HG02642 (cell line): ENCODE measurements around the gene PSTK.

Experiments
- ATAC-seq: cut with Tn5 transposase; IDR thresholded peaks from one replicate; pipeline ENCODE4 v1.9.1; 2021; ENCODE audit warnings: mild to moderate bottlenecking; ENCODE audit not compliant: unreplicated experiment, poor library complexity

PSTK gene, protein sequence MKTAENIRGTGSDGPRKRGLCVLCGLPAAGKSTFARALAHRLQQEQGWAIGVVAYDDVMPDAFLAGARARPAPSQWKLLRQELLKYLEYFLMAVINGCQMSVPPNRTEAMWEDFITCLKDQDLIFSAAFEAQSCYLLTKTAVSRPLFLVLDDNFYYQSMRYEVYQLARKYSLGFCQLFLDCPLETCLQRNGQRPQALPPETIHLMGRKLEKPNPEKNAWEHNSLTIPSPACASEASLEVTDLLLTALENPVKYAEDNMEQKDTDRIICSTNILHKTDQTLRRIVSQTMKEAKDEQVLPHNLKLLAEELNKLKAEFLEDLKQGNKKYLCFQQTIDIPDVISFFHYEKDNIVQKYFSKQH

DNA sequence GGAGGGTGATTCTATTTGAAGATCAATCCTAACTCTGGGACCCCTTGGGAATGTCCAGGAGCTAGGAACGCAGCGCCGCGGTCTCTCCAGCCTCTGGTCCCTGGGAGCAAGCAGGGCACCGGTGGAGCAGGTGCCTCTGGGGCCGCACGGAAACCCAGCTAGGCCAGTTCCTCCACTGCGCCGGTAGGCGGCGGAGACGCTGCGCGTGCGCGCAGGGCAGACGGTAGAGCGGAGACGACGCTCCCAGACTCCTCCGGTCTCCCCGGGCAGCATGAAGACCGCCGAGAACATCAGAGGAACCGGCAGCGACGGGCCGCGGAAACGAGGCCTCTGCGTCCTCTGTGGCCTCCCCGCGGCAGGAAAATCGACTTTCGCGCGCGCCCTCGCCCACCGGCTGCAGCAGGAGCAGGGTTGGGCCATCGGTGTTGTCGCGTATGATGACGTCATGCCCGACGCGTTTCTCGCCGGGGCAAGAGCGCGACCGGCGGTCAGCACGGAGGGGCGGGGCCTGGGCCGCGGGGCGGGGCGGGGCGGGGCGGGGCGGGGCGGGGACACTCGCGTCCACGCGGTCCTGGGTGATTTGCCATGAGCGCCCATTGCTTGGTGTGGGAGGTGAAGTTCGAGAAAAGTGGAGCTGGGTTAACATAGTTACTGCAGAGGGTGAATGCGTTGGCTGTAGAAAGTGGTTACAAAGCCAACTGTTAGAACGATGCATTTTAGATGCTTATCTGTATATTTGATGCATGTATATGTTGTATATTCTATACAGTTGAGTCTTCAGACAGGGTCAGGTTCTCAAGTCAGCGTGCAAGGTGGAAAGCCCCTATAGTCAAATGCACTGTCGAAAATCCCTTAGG lies at the start of gene PSTK:
PSTK (plus strand) TSS at position 193 of the 857 bp plus-strand sequence; CDS start at position 272, 79 bp downstream.
- ATAC-seq: peak; percentile 98

DNA sequence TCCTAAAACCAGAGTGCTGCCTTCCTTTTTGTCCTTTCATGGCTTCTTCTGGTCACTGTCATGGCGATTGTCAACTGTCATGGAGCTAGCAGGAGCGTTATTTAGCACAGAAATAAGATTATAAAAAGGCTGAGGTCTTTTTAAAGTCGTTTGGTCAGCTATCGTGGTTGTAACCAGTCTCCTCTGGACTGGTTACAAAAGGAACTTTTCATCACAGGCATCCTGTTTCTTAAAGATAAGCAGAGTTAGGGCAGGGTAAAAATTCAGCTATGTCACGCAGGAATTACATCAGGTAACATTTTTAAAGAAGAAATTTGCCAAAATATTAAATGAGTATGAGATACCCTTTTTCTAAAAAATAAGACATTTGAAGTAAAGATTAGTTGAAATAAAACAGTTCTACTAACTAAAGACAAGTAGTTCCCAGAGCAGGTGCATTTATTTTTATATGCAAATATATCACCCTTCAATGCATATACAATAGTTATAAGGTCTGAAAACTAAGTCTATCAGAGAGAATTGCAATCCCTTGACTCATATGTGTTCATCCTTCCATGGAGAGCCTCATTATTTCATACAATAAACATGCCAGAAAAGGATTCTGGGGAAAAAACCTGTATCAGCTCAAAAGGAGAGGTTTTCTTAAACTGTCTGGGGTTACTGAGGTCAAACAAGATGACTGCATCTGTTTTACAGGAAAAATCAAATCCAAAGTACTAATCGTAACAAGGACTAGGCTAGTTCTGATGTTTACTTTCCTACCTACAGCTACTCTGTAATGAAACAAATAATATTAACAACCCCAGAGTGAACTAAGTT lies 48.9 kb upstream of the PSTK start:
- no peak for ATAC-seq

DNA sequence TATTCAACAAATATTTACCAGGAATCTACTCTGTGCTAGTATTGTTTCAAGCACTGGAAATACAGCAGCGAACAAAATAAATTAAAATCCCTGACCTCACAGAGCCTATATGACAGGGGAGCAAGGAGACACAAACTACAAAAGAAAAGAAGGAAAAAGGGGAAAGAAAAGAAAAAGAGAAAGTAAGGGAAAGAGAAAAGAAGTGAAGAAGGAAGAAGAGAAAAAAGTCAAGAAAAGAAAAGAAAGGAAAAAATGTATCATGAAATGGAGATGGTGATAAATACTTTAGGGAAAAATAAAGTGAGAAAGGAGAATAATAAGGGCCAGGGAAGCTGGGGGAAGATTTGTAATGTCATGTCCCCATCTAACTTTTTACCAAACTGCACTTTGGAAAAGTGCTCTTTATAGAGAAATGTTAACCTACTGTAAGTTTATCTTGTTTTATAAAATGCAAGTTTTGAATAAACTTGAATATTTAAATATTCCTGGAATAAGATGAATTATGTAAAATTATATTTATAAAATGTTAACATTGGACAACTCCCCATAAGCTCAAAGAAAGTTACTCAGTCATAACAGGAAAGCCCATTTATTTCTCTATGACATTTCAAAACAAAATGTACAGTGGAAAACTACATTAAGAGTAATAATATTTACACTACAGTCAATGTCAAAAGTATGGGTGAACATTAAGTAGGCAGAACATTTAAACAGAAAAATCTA lies 40.9 kb upstream of the PSTK start:
- no peak for ATAC-seq

DNA sequence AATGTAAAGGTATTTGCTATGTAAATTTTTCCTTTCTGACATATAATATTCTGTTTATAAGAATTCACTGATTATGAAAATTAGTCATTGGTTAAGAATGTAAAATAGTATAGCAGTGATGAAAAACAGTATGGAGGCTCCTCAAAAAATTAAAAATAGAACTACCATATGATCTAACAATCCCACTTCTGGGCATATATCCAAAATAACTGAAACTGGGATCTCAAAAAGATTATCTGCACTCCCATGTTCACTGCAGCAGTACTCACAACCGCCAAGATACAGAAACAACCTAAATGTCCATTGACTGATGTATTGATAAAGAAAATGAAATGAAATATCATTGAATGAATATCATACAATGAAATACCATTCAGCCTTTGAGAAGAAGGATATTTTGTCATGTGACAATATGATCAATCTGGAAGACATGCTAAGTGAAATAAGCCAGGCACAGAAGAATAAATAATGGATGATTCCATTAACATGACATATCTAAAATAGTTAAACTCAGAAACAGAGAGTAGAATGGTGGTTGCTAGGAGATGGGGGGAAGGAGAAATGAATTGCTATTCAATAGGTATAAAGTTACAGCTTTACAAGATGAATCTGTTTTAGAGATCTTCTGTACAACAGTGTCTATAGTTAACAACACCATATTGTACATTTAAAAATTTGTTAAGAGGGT lies 40.2 kb upstream of the PSTK start:
- no peak for ATAC-seq

DNA sequence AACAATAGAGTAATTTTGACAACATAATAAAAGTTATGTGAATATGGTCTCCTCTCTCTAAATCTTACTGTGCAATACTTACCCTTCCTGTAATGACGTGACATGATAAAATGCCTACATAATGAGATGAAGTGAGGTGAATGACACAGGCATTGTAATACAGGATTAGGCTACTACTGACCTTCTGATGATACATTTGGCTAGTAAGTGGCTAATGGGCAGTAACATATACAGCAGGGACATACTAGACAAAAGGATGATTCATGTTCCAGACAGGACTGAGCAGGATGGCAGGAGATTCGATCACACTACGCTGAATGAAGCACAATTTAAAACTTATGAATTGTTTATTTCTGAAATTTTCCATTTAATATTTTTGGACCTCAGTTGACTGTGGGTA lies 30.9 kb upstream of the PSTK start:
- no peak for ATAC-seq

DNA sequence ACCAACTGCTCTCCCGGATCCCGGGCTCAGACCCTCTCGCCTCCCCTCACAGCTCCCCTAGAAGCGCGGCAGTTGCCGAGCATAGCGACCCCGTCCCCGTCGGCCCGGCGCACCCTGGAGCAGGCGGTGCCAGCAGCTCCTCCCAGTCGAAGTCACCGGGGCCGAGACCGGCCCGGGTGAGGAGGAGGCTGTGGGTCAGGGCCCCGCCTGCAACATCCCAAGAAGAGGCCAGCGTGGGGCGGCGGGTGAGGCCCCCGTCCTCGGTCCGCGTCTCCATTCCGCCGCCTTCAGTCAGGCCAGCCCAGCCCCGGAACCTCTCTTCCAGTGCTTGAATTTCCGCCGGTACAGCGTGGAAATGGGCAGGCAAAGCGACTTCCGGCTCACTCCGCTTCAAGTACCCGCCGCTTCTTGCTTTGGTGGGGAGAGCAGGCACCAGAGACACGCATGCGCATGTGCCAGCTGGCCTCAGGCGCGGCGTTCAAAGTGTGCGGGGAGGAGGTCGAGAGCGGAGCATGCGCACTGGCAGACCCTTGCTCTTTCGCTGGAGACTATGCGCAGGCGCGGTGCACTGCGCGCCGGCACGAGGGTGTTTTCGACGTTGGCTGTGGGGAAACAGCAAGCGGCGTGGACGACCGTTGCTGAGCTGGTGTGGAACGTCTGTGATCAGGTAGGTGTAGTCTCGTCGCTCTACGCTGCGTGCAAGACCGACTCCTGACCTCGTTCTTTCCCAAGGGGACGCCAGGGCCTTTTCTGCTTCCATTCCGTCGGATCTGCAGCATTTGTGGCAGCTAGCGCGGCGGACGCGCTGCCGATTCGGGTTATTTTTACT lies 26.1 kb upstream of the PSTK start, which contains the start of gene C10orf88:
C10orf88 (minus strand) TSS at position 326 of the 829 bp plus-strand sequence; CDS start at position 277, 49 bp downstream.
- ATAC-seq: peak; percentile 98

DNA sequence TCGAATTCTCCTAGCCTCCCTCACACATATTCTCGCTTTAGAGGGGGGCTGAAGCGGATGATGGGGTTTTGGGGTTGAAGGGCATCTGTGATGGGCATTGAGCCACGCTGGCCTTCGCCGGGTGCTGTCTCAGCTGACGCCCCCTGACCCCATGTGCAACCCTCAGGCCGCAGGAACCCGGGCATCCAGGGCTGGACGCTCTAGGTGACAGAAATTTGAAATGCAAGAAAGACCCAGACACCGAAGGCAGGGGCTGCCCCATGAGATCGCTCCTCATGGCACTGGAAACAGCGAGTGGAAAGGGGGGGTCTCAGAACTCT lies 25.5 kb upstream of the PSTK start:
- no peak for ATAC-seq

DNA sequence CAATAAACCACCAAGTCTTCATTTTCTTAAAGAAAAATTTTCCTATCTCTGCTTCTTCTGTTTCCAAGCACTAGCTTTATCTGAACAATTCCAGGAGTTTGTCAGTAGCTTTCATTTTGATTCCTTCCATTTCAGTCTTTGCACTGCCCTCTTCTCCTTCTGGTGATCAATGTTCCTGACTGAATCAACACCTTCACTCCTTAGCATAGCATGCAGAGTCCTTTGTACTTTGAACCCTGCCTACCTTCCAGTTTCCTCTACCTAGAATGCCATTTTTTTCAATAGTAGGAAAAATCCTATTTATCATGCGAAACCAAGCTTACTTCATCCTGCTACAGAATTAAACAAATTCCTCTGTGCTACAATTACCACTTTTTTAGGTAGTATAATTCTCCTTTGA lies 24.3 kb upstream of the PSTK start:
- ATAC-seq: no peak

DNA sequence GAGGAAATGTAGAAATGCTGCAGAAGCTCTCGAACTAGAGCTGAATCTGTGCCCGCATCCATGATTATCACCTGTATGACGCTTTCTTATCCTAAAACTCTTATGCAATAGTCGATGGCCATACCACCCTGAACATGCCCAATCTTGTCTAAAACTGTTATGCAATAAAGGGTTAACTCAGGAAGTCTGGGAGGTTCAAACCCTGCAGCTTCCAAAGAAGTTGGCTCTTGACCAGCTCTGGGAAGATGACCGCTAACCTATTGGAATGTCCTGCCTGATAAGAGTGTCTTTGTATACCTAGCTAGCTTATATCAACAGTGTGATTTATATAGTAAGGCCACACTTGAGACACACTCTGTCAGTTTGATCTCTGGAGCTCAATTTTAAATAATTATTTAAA lies 22.7 kb upstream of the PSTK start:
- no peak for ATAC-seq

DNA sequence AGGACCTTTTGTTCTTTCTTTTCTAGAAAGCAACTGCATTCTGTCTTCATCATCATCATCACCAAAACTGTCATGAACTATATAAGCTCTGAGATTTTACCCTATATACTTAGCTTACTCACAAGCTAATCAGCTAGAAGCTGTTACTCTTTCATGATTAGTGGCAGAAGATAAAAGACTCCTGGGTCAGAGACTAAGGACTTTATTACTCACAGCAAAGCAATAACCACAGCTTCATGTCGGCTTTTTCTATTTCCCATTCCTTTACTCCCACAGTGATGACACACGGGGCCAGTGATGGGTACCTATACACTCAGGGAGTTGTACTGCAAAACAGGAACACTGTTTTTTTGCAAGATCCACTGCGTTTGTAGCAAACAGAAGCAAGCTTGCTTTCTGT lies 17.8 kb upstream of the PSTK start:
- no peak for ATAC-seq

DNA sequence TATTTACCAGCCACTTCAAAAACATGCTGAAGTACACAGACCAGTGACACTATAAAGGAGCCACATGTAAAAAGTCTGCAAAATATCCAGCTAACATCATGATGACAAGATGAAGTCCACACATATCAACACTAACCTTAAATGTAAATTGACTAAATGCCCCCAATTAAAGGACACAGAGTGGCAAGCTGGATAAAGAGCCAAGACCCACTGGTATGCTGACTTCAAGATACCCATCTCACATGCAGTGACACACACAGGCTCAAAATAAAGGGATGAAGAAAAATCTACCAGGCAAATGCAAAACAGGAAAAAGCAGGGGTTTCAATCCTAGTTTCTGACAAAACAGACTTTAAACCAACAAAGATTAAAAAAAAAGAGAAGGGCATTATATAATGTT lies 13.3 kb upstream of the PSTK start:
- ATAC-seq: no peak

DNA sequence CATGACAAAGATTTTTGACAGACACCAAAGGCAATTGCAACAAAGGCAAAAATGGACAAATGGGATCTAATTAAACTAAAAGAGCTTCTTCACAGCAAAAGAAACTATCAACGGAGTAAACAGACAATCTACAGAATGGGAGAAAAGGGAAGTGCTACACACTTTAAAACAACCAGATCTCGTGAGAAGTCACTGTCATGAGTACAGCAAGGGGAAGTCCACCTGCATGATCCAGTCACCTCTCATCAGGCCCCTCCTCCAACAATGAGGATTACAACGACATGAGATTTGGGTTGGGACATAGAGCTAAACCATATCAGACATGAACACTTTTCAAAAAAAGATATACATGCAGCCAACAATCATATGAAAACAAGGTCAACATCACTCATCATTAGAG lies 11.5 kb upstream of the PSTK start:
- ATAC-seq: no peak

DNA sequence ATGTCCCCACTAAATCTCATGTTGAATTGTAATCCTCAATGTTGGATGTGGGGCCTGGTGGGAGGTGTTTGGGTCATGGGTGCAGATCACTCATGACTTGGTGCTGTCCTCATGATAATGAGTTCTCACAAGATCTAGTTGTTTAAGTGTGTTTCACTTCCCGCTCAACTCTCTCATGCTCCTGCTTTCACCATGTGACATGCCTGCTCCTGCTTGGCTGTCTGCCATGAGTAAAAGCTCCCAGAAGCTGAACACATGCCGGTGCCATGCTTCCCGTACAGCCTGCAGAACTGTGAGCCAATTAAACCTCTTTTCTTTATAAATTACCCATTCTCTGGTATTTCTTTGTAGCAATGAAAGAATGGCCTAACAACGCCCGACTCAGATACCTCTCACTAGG lies 6.2 kb upstream of the PSTK start:
- no peak for ATAC-seq

DNA sequence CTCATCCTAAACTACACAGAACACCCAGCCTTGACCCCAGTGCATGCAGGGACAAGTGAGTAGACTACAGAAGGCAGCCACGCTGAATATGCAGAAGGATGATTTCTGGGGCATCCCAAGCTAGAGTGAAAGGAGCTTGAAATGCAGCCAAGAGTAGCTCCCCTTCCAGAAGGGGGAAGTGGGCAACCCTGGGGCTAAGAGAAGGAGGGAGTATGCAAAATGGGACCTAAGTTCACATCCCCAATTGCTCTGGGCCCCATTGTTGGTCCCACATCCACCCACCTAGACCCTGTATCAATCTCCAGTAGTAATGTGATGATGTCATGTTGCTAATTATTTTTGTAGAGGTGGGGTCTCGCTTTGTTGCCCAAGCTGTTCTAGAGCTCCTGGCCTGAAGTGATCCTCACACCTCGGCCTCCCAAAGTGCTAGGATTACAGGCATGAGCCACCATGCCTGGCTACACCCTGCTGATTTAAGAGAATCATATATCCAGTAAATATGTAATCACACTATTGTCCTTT lies 5.6 kb upstream of the PSTK start:
- ATAC-seq: no peak

DNA sequence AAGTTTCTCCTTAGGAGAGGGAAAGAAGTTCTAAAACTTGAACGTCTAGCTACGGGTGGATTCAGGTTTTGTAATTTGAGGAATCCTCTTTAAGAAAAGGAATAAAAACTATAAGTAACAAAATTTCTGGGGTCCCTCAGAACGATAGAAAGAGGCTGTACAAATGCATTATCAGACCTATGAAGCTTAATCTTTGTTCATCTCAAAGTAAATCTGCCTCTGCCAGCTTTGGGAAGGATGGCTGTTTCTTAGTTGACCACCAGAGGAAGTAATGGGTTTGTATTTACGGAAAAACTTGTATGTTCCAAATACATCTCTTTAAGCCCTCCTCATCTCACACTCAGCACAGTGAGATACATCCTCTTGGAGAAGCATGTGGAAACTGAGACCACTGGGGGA lies 864 bp downstream of the PSTK start:
- ATAC-seq: no peak

DNA sequence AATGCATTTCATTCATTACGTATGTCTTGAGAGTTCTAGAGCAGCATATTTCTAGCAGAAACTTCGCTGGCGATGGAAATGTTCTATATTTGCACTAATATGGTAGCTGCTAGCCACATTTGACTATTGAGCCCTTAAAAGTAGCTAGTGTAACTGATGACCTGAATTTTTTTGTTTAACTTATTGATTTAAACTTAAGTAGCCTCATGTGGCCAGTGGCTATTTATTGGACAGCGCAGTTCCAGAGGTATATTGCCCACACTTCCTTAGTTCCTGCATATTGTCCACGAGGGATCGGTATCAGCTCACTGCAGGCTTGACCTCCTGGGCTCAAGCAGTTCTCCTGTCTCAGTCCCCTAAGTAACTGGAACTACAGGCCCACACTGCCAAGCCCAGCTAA lies 3.7 kb downstream of the PSTK start:
- ATAC-seq: no peak

DNA sequence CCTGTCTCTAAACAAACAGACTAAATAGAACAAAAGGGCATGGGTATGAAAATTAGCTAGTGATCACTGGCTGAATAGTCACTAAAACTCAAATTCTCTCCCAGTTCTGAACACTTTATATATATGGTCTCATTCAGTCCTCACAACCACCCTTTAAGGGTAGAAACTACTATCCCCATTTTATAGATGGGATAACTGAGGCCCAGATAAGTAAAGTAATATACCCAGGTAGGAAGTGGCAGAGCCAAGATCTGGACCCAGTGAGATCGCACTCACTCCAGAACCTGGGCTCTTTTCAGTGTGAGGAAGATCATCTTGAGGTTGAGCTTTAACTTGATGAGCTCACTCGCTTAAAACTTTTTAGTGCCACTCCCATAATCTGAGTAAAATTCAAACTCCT lies 4.5 kb downstream of the PSTK start:
- ATAC-seq: no peak

DNA sequence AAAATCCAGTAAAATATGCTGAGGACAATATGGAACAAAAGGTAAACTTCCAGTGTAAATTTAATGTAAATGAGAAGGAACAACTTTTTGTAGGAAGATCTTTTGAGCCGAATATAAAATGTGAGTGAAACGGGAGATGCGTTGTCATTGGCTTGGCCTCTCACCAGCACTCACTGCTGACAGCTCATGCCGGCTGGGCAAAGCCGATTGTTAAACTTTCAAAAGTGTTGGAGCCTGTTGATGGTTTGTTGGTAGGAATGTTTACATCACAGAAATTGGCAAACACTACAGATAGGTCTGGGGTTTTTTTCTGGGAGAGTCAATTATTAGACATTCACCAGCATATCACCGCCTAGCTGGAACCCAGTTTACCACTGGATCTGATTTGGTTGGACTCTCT lies 6.1 kb downstream of the PSTK start:
- no peak for ATAC-seq

DNA sequence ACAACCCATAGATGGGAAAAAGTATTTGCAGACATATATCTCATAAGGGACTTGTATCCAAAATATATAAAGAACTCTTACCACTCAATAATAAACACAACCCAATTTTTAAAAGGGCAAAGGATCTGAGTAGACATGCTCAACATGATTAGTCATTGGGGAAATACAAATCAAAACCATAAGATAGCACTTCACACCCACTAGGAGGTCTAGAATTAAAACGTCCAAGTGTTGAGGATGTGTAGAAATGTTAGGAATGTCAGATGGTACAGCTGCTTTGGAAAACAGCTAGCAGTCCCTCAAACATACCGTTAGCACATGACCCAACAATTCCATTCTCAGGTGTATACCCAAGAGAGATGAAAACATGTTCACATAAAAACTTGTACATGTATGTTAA lies 8.3 kb downstream of the PSTK start:
- ATAC-seq: no peak
